ENCODE measurements around the gene PRDM16.

- TF ChIP-seq, protein P1, sequence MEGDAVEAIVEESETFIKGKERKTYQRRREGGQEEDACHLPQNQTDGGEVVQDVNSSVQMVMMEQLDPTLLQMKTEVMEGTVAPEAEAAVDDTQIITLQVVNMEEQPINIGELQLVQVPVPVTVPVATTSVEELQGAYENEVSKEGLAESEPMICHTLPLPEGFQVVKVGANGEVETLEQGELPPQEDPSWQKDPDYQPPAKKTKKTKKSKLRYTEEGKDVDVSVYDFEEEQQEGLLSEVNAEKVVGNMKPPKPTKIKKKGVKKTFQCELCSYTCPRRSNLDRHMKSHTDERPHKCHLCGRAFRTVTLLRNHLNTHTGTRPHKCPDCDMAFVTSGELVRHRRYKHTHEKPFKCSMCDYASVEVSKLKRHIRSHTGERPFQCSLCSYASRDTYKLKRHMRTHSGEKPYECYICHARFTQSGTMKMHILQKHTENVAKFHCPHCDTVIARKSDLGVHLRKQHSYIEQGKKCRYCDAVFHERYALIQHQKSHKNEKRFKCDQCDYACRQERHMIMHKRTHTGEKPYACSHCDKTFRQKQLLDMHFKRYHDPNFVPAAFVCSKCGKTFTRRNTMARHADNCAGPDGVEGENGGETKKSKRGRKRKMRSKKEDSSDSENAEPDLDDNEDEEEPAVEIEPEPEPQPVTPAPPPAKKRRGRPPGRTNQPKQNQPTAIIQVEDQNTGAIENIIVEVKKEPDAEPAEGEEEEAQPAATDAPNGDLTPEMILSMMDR (IDR thresholded peaks at IDR 0.05), result no peak
- no peak for TF ChIP-seq POLR2A (IDR thresholded peaks at IDR 0.05)
- no peak for TF ChIP-seq EP300 (IDR thresholded peaks at IDR 0.05; ENCODE audit: low read depth)
- TF ChIP-seq POLR2AphosphoS5 (IDR thresholded peaks at IDR 0.05), result no peak
Observed at GRCh38 chr1:3213730-3214129, 144.7 kb downstream of the PRDM16 start.
